ENCODE data around the gene BLOC1S5. TPM values are rescaled to one million over a fixed set of nuclear protein-coding genes. Genes with fewer than 3 reads are reported as not detected.

Gene BLOC1S5
- total and polyA plus RNA-seq, 4 donors, result 3.5 to 20.5 (median 6.6) TPM

DNA sequence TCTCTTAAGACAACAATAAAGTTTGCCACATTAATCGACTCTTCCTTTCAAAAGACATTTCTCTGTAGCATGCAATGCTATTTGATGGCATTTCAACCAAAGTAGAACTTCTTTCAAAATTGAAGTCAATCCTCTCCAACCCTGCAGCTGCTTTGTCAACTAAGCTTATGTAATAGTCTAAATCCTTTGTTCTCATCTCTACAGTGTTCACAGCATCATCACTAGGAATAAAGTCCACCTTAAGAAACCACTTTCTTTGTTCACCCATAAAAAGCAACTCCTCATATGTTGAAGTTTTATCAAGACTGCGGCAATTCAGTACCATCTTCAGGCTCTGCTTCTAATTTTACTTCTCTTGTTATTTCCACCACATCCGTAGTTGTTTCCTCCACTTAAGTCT lies 11.5 kb upstream of the BLOC1S5 start:
- H3K27ac ChIP-seq (ENCODE audit: low read depth in 1 of 2, low read length in 1 of 2), result no peak overlapping the region
- no peak for DNase-seq
- TF ChIP-seq, protein P1, sequence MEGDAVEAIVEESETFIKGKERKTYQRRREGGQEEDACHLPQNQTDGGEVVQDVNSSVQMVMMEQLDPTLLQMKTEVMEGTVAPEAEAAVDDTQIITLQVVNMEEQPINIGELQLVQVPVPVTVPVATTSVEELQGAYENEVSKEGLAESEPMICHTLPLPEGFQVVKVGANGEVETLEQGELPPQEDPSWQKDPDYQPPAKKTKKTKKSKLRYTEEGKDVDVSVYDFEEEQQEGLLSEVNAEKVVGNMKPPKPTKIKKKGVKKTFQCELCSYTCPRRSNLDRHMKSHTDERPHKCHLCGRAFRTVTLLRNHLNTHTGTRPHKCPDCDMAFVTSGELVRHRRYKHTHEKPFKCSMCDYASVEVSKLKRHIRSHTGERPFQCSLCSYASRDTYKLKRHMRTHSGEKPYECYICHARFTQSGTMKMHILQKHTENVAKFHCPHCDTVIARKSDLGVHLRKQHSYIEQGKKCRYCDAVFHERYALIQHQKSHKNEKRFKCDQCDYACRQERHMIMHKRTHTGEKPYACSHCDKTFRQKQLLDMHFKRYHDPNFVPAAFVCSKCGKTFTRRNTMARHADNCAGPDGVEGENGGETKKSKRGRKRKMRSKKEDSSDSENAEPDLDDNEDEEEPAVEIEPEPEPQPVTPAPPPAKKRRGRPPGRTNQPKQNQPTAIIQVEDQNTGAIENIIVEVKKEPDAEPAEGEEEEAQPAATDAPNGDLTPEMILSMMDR (IDR thresholded peaks at IDR 0.05; ENCODE audit: control extremely low read depth, extremely low read depth), result no peak
- peaks cover 0 to 2% (median under 1%) of the 10 kb centered on the region in 4 donors for H3K36me3 ChIP-seq (ENCODE audit: control insufficient read depth in 4 of 4, insufficient read depth in 4 of 4, low read length in 4 of 4)
- no peak for ATAC-seq (ENCODE audit: insufficient read depth, low FRiP score)
- H3K27me3 ChIP-seq (ENCODE audit: control insufficient read depth in 3 of 3, insufficient read depth in 3 of 3, low read length in 2 of 3), result peaks cover 0 to under 1% (median 0%) of the 10 kb centered on the region in 3 donors
- peaks cover 0 to 4% (median 0%) of the 10 kb centered on the region in 5 donors for H3K4me1 ChIP-seq (ENCODE audit: control insufficient read depth in 5 of 5, insufficient read depth in 5 of 5, low read length in 5 of 5)
- no peak overlapping the region for H3K4me3 ChIP-seq
- no peaks in the 10 kb centered on the region for H3K9me3 ChIP-seq (ENCODE audit: control insufficient read depth in 4 of 4, insufficient read depth in 3 of 4, low read length in 3 of 4)
- 43 to 59% methylated on average over 3 of the region's 3 CpGs for WGBS, 2 donors
- H3K9ac ChIP-seq (ENCODE audit: insufficient read depth in 1 of 2, low read length in 2 of 2), result no peak overlapping the region

DNA sequence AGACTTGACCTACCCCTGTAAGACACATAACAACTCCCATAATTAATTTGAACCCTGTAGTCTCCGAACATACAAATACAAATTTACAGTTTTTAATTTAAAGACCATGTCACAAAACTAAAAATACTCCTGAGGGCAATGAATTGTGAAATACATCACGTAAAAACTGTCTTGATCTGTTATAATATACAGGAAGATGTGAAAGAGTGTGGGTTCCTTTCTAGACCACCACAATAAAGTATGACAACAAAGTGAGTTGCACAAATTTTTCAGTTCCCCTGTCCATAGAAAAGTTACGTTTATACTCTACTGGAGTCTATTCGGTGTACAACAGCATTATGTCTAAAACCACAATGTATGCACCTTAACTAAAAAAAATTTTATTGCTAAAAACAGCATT lies 11.0 kb upstream of the BLOC1S5 start:
- DNase-seq (no peak), ATAC-seq (ENCODE audit: insufficient read depth, low FRiP score) (no peak)
- TF ChIP-seq, protein P1 (IDR thresholded peaks at IDR 0.05; ENCODE audit: control extremely low read depth, extremely low read depth), result no peak
- Histone ChIP-seq H3K4me1 (ENCODE audit: control insufficient read depth in 5 of 5, insufficient read depth in 5 of 5, low read length in 5 of 5) (no peaks in the 10 kb centered on the region), H3K9me3 (ENCODE audit: control insufficient read depth in 4 of 4, insufficient read depth in 3 of 4, low read length in 3 of 4) (no peaks in the 10 kb centered on the region), H3K9ac (ENCODE audit: insufficient read depth in 1 of 2, low read length in 2 of 2) (no peak overlapping the region), H3K36me3 (ENCODE audit: control insufficient read depth in 4 of 4, insufficient read depth in 4 of 4, low read length in 4 of 4) (peaks cover 0 to 2% (median 0%) of the 10 kb centered on the region in 4 donors), H3K27me3 (ENCODE audit: control insufficient read depth in 3 of 3, insufficient read depth in 3 of 3, low read length in 2 of 3) (peaks cover 0 to 3% (median 0%) of the 10 kb centered on the region in 3 donors), H3K27ac (ENCODE audit: low read depth in 1 of 2, low read length in 1 of 2) (no peak overlapping the region), H3K4me3 (no peak overlapping the region)
- WGBS, 2 donors, result 38 to 72% methylated on average over 4 of the region's 4 CpGs

DNA sequence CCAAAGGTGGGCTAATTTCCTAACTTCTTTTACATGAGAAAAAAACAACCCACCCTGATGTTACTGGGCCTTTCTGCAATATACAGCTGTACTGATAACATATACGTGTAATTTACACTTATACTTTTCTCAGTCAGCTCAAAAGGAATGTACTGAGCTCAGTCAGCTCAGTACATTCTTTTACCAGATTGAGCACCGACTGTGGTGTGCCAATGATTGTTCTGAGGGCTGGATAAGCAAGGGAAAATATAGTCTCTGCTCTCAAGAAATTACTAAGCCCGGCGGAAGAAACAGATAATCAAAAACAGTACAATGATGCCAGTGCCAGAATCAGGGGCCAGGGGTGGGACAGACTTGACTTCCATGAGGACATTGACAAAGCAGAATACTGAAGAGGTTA lies 10.0 kb upstream of the BLOC1S5 start:
- H3K36me3 ChIP-seq (ENCODE audit: control insufficient read depth in 4 of 4, insufficient read depth in 4 of 4, low read length in 4 of 4), result peaks cover 0 to 2% (median 0%) of the 10 kb centered on the region in 4 donors
- TF ChIP-seq, protein P1 (IDR thresholded peaks at IDR 0.05; ENCODE audit: control extremely low read depth, extremely low read depth), result no peak
- H3K27me3 ChIP-seq (ENCODE audit: control insufficient read depth in 3 of 3, insufficient read depth in 3 of 3, low read length in 2 of 3), result peaks cover 0 to 3% (median 0%) of the 10 kb centered on the region in 3 donors
- no peak overlapping the region for H3K9ac ChIP-seq (ENCODE audit: insufficient read depth in 1 of 2, low read length in 2 of 2)
- no peaks in the 10 kb centered on the region for H3K9me3 ChIP-seq (ENCODE audit: control insufficient read depth in 4 of 4, insufficient read depth in 3 of 4, low read length in 3 of 4)
- no peak for ATAC-seq (ENCODE audit: insufficient read depth, low FRiP score)
- 77 to 83% methylated on average over 4 of the region's 4 CpGs for WGBS, 2 donors
- no peak for DNase-seq
- H3K4me1 ChIP-seq (ENCODE audit: control insufficient read depth in 5 of 5, insufficient read depth in 5 of 5, low read length in 5 of 5), result no peaks in the 10 kb centered on the region
- no peak overlapping the region for H3K4me3 ChIP-seq
- H3K27ac ChIP-seq (ENCODE audit: low read depth in 1 of 2, low read length in 1 of 2), result no peak overlapping the region

DNA sequence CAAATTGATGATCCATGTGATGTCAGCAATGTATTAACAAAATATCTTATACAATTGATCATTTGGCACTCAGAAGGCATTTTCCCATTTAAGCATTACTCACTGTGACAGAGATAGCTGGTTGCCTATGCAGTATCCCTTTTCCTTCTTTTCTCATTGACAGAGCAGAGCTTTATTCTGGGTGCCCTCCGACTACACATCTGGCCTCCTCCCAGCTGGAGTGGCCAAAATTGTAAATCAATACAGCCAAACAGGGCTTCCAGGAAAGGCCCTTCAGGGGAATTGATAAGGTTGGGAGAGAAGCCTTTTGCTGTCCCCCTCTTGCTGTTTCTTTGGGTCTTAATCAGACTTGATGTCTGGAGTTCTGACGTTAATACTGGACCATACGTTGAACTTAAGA lies 9.6 kb upstream of the BLOC1S5 start:
- DNase-seq, result no peak
- Histone ChIP-seq H3K9me3 (ENCODE audit: control insufficient read depth in 4 of 4, insufficient read depth in 3 of 4, low read length in 3 of 4) (no peaks in the 10 kb centered on the region), H3K4me3 (no peak overlapping the region), H3K27ac (ENCODE audit: low read depth in 1 of 2, low read length in 1 of 2) (no peak overlapping the region), H3K4me1 (ENCODE audit: control insufficient read depth in 5 of 5, insufficient read depth in 5 of 5, low read length in 5 of 5) (no peaks in the 10 kb centered on the region), H3K9ac (ENCODE audit: insufficient read depth in 1 of 2, low read length in 2 of 2) (no peak overlapping the region), H3K27me3 (ENCODE audit: control insufficient read depth in 3 of 3, insufficient read depth in 3 of 3, low read length in 2 of 3) (peaks cover 0 to 3% (median 0%) of the 10 kb centered on the region in 3 donors), H3K36me3 (ENCODE audit: control insufficient read depth in 4 of 4, insufficient read depth in 4 of 4, low read length in 4 of 4) (peaks cover 0 to 2% (median 0%) of the 10 kb centered on the region in 4 donors)
- TF ChIP-seq, protein P1 (IDR thresholded peaks at IDR 0.05; ENCODE audit: control extremely low read depth, extremely low read depth), result no peak
- WGBS, 2 donors, result 84 to 92% methylated on average over 3 of the region's 3 CpGs
- no peak for ATAC-seq (ENCODE audit: insufficient read depth, low FRiP score)
